Measurements from ENCODE around the gene RASGRP1. TPM values are rescaled to one million over a fixed set of nuclear protein-coding genes. Genes with fewer than 3 reads are reported as not detected.

RASGRP1 gene
- total RNA-seq, 1 experiment from 2014 or later = 1.6 TPM

DNA sequence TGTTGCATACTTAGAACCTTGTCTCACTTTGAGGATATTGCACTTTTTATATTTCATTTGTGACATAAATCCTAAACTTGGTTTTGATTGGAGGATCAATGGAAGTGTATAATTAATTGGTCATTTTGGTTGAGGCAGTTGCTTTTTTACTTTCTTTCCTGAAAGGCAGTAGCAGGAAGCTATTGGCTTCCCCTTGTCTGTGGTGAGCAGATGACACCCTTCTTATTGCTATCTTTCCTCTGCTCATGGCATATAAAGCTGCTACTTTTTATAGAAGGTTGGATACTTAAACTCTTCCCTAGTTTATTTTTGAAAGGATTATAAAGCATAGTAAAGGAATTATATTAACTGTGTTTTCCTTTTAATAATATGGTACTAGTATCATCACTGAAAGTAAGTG is 82.0 kb downstream of the RASGRP1 start:
- Histone ChIP-seq H3K4me1 (ENCODE audit: control insufficient read depth in 1 of 2, insufficient read depth in 2 of 2, low read length in 2 of 2) (no peaks in the 10 kb centered on the region), H3K9me2 (ENCODE audit: insufficient read depth) (no peaks in the 10 kb centered on the region), H3K79me2 (ENCODE audit: insufficient read depth, low read length) (no peaks in the 10 kb centered on the region; the same call in 1 of the 2 replicates), H3K27me3 (ENCODE audit: insufficient read depth, low read length) (no peaks in the 10 kb centered on the region), H3K36me3 (ENCODE audit: control insufficient read depth in 1 of 2, insufficient read depth in 2 of 2, low read length in 2 of 2) (peaks cover 9 to 14% of the 10 kb centered on the region in 2 experiments), H3K4me2 (ENCODE audit: low read length) (no peak overlapping the region), H3K4me3 (replicated peaks in 1 of 2; ENCODE audit: low read depth in 1 of 2, low read length in 2 of 2) (no peak overlapping the region), H3K27ac (ENCODE audit: low read depth, low read length) (no peak overlapping the region), H4K20me1 (ENCODE audit: insufficient read depth) (no peaks in the 10 kb centered on the region; the same call in 1 of the 2 replicates), H2AFZ (ENCODE audit: low read depth, low read length, poor library complexity, severe bottlenecking) (no peak overlapping the region), H3K9me3 (ENCODE audit: control insufficient read depth in 1 of 2, insufficient read depth in 1 of 2, low read depth in 1 of 2, low read length in 2 of 2) (no peaks in the 10 kb centered on the region), H3K9ac (ENCODE audit: low read length) (no peak overlapping the region)
- ATAC-seq = no peak
- intact Hi-C loops (cut with micrococcal nuclease) = no loop called here
- DNase-seq (ENCODE audit: low read depth, low spot score) = no peak
- TF ChIP-seq ZFX (IDR thresholded peaks at IDR 0.05) = no peak
- no peak for TF ChIP-seq EGR1 (IDR thresholded peaks at IDR 0.05; ENCODE audit: low read depth)
- no peak for TF ChIP-seq POLR2AphosphoS5 (IDR thresholded peaks at IDR 0.05; ENCODE audit: low read depth, low read length)
- no peak for TF ChIP-seq EZH2 (IDR thresholded peaks at IDR 0.05)
- TF ChIP-seq, protein P1, sequence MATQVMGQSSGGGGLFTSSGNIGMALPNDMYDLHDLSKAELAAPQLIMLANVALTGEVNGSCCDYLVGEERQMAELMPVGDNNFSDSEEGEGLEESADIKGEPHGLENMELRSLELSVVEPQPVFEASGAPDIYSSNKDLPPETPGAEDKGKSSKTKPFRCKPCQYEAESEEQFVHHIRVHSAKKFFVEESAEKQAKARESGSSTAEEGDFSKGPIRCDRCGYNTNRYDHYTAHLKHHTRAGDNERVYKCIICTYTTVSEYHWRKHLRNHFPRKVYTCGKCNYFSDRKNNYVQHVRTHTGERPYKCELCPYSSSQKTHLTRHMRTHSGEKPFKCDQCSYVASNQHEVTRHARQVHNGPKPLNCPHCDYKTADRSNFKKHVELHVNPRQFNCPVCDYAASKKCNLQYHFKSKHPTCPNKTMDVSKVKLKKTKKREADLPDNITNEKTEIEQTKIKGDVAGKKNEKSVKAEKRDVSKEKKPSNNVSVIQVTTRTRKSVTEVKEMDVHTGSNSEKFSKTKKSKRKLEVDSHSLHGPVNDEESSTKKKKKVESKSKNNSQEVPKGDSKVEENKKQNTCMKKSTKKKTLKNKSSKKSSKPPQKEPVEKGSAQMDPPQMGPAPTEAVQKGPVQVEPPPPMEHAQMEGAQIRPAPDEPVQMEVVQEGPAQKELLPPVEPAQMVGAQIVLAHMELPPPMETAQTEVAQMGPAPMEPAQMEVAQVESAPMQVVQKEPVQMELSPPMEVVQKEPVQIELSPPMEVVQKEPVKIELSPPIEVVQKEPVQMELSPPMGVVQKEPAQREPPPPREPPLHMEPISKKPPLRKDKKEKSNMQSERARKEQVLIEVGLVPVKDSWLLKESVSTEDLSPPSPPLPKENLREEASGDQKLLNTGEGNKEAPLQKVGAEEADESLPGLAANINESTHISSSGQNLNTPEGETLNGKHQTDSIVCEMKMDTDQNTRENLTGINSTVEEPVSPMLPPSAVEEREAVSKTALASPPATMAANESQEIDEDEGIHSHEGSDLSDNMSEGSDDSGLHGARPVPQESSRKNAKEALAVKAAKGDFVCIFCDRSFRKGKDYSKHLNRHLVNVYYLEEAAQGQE (IDR thresholded peaks at IDR 0.05; ENCODE audit: low read depth) = no peak
- TF ChIP-seq, protein P2, sequence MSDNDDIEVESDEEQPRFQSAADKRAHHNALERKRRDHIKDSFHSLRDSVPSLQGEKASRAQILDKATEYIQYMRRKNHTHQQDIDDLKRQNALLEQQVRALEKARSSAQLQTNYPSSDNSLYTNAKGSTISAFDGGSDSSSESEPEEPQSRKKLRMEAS (IDR thresholded peaks at IDR 0.05) = no peak
- no peak for TF ChIP-seq JUND (IDR thresholded peaks at IDR 0.05)
- no peak for TF ChIP-seq CBX3 (IDR thresholded peaks at IDR 0.05; ENCODE audit: low read depth)
- TF ChIP-seq EZH2phosphoT487 (IDR thresholded peaks at IDR 0.05; ENCODE audit: borderline replicate concordance) = no peak
- TF ChIP-seq RAD21 (IDR thresholded peaks at IDR 0.05; ENCODE audit: low read depth) = no peak
- TF ChIP-seq ELF1 (IDR thresholded peaks at IDR 0.05; ENCODE audit: borderline replicate concordance, low read depth) = no peak
- TF ChIP-seq YY1 (IDR thresholded peaks at IDR 0.05; ENCODE audit: extremely low read depth, insufficient replicate concordance, low read depth, low read length) = no peak
- no peak for TF ChIP-seq SP1 (IDR thresholded peaks at IDR 0.05; ENCODE audit: low read depth)
- TF ChIP-seq CEBPB (IDR thresholded peaks at IDR 0.05; ENCODE audit: low read depth) = no peak
- TF ChIP-seq, protein P3, sequence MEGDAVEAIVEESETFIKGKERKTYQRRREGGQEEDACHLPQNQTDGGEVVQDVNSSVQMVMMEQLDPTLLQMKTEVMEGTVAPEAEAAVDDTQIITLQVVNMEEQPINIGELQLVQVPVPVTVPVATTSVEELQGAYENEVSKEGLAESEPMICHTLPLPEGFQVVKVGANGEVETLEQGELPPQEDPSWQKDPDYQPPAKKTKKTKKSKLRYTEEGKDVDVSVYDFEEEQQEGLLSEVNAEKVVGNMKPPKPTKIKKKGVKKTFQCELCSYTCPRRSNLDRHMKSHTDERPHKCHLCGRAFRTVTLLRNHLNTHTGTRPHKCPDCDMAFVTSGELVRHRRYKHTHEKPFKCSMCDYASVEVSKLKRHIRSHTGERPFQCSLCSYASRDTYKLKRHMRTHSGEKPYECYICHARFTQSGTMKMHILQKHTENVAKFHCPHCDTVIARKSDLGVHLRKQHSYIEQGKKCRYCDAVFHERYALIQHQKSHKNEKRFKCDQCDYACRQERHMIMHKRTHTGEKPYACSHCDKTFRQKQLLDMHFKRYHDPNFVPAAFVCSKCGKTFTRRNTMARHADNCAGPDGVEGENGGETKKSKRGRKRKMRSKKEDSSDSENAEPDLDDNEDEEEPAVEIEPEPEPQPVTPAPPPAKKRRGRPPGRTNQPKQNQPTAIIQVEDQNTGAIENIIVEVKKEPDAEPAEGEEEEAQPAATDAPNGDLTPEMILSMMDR (IDR thresholded peaks at IDR 0.05 in 2 of 3, conservative IDR thresholded peaks at IDR 0.05 in 1 of 3; ENCODE audit: borderline replicate concordance in 1 of 3, insufficient read depth in 1 of 3, low read depth in 2 of 3, low read length in 2 of 3) = no peak
- TF ChIP-seq, protein P4, sequence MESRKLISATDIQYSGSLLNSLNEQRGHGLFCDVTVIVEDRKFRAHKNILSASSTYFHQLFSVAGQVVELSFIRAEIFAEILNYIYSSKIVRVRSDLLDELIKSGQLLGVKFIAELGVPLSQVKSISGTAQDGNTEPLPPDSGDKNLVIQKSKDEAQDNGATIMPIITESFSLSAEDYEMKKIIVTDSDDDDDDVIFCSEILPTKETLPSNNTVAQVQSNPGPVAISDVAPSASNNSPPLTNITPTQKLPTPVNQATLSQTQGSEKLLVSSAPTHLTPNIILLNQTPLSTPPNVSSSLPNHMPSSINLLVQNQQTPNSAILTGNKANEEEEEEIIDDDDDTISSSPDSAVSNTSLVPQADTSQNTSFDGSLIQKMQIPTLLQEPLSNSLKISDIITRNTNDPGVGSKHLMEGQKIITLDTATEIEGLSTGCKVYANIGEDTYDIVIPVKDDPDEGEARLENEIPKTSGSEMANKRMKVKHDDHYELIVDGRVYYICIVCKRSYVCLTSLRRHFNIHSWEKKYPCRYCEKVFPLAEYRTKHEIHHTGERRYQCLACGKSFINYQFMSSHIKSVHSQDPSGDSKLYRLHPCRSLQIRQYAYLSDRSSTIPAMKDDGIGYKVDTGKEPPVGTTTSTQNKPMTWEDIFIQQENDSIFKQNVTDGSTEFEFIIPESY (IDR thresholded peaks at IDR 0.05; ENCODE audit: extremely low read depth, insufficient replicate concordance, low read length) = no peak
- no peak for TF ChIP-seq TCF7L2 (IDR thresholded peaks at IDR 0.05; ENCODE audit: borderline replicate concordance, extremely low read depth, insufficient read depth, insufficient read length)
- ChIA-PET POLR2A (no interaction called here), CTCF (no interaction called here), RAD21 (ENCODE audit: low non-redundant PET in 1 of 2, low total read pairs in 2 of 2, uncharacterized antibody in 2 of 2, unreplicated experiment in 2 of 2) (no interaction called here)
- BruUV-seq (replicated peaks) = no TSS peak

Measured in HCT116 (cell line).